GM12878 (cell line): Measurements from ENCODE around the gene ETV6. TPM values are rescaled to one million over a fixed set of nuclear protein-coding genes. Genes with fewer than 3 reads are reported as not detected.

Experiments
- ATAC-seq: fragments of 200-7000 bp; cut with Tn5 transposase; 3 replicates; pipeline ENCODE4 v1.9.1; 2020; ENCODE audit warnings: mild to moderate bottlenecking, moderate library complexity
- BruUV-seq: library from RNA; stranded (reverse); fragments of 400-500 nt; replicated peaks from 2 replicates; lab custom pipeline; 2021; lab: Mats Ljungman, UMichigan
- CTCF ChIA-PET: fragments of 300-600 bp; sonication (Branson Sonifier 250); formaldehyde crosslinking; extraction: SDS; loops from one replicate; lab custom pipeline; 2021; ENCODE audit warnings: inconsistent platforms; lab: Yijun Ruan, JAX
- POLR2A ChIA-PET: fragments of 350-600 bp; formaldehyde crosslinking; extraction: SDS; loops from one replicate; lab custom pipeline; 2021; ENCODE audit warnings: inconsistent platforms; lab: Charles Lee
- RAD21 ChIA-PET: fragments of 300-600 bp; sonication (Branson Sonifier 250); formaldehyde crosslinking; loops from one replicate; lab custom pipeline; 2023; ENCODE audit warnings: antibody characterized with exemption; ENCODE audit not compliant: unreplicated experiment; lab: Charles Lee
- SMC1A ChIA-PET: fragments of 300-600 bp; sonication (Branson Sonifier 250); formaldehyde crosslinking; loops from one replicate; lab custom pipeline; 2023; ENCODE audit not compliant: unreplicated experiment, uncharacterized antibody; lab: Charles Lee
- DNase-seq: peaks from one replicate; pipeline ENCODE4 v3.0.0-alpha.2; 2011; ENCODE audit warnings: low read depth, low spot score
- FAIRE-seq: peaks from 3 replicates; lab custom pipeline; 2011; peaks lifted over from hg19 to GRCh38; lab: Jason Lieb, UNC
- H2AFZ ChIP-seq: 2 replicates; pipeline ENCODE4 v1.6.0; 2011; ENCODE audit warnings: low read depth, low read length, control low read depth; ENCODE audit not compliant: control insufficient read depth
- H3K27ac ChIP-seq: 2 replicates; pipeline ENCODE4 v1.5.1; 2011; ENCODE audit warnings: control low read depth; ENCODE audit not compliant: control insufficient read depth, insufficient read depth
- H3K27me3 ChIP-seq, 2 experiments: replicated peaks in 1 of 2; 2 replicates each; pipeline versions ENCODE4 v1.6.0 to v1.6.1; 2011; ENCODE audit warnings: low read length in 1 of 2; ENCODE audit not compliant: control insufficient read depth in 2 of 2, insufficient read depth in 2 of 2
- H3K36me3 ChIP-seq, 2 experiments: 2 replicates each; pipeline ENCODE4 v1.5.1; 2011; ENCODE audit warnings: low read length in 1 of 2; ENCODE audit not compliant: control insufficient read depth in 2 of 2, insufficient read depth in 2 of 2
- H3K4me1 ChIP-seq: 2 replicates; pipeline ENCODE4 v1.6.1; 2011; ENCODE audit warnings: mild to moderate bottlenecking, low read length, moderate library complexity, mixed read lengths; ENCODE audit not compliant: control insufficient read depth, insufficient read depth
- H3K4me2 ChIP-seq: 2 replicates; pipeline ENCODE4 v1.6.0; 2011; ENCODE audit warnings: control low read depth; ENCODE audit not compliant: control insufficient read depth, insufficient read depth
- H3K4me3 ChIP-seq: fragments of 200-600 bp; sonication (generic); 2 replicates; pipeline ENCODE4 v1.5.1; 2016
- H3K79me2 ChIP-seq: 2 replicates; pipeline ENCODE4 v1.6.0; 2011; ENCODE audit warnings: low read length; ENCODE audit not compliant: control insufficient read depth, insufficient read depth
- H3K9ac ChIP-seq: 2 replicates; pipeline ENCODE4 v1.8.0; 2011; ENCODE audit warnings: low read length, control low read depth, mixed read lengths; ENCODE audit not compliant: control insufficient read depth, insufficient read depth
- H3K9me3 ChIP-seq: replicated peaks from 3 replicates; pipeline ENCODE4 v1.5.1; 2011; ENCODE audit warnings: mild to moderate bottlenecking, low read length; ENCODE audit not compliant: control insufficient read depth, insufficient read depth
- H4K20me1 ChIP-seq: 2 replicates; pipeline ENCODE4 v1.6.0; 2011; ENCODE audit not compliant: control insufficient read depth, insufficient read depth
- GATAD2B ChIP-seq: fragments of 450-650 bp; conservative IDR thresholded peaks from 2 replicates; pipeline ENCODE4 v1.6.1; 2017; ENCODE audit warnings: low read depth, mild to moderate bottlenecking, moderate library complexity
- NFXL1 ChIP-seq: fragments of 450-650 bp; IDR thresholded peaks from 2 replicates; pipeline ENCODE4 v1.6.1; 2017; ENCODE audit warnings: antibody characterized with exemption, mild to moderate bottlenecking, borderline replicate concordance
- WGBS: methylation state at CpG from one replicate; pipeline ENCODE4 v1.1.6; 2016; ENCODE audit warnings: low lambda C conversion rate; ENCODE audit not compliant: insufficient replicate concordance, insufficient coverage; ENCODE audit errors: missing lambda C conversion rate; 5-methylcytosine and 5-hydroxymethylcytosine counted together
- in situ Hi-C: fragments of 300-500 bp; cut with MboI; formaldehyde crosslinking; loops from 9 replicates; pipeline ENCODE4 v1.14.3; 2018; ENCODE audit warnings: mixed read lengths
- intact Hi-C: fragments of 100-400 bp; cut with micrococcal nuclease; formaldehyde crosslinking; loops from one replicate; pipeline ENCODE4 v1.14.2; 2022; ENCODE audit not compliant: unreplicated experiment
- polyA plus RNA-seq, 11 experiments: library from polyadenylated mRNA; depleted of rRNA in 4 of 11; unstranded in 6 of 11; stranded (reverse) in 5 of 11; fragments of >200 nt; fragmentation: Nextera tagmentation in 4 of 11; fragmentation: Illumina TruSeq in 1 of 11; extraction: Ambion mirVana in 4 of 11; extraction: Trizol in 1 of 11; gene quantifications; 1 replicate in 1 of 11; 2 replicates in 10 of 11; pipeline versions ENCODE4 v1.2.1 to v1.2.3, GENCODE V29; 2011 to 2016; ENCODE audit warnings: inconsistent platforms in 2 of 11, missing spikeins in 2 of 11, low read depth in 1 of 11
- total RNA-seq, 4 experiments: library from RNA; depleted of rRNA in 3 of 4; stranded (reverse); fragments of >200 nt in 3 of 4; fragmentation: Illumina TruSeq in 1 of 4; extraction: Trizol in 1 of 4; gene quantifications; 2 replicates each; pipeline versions ENCODE4 v1.2.1 to v1.2.3, GENCODE V29; 2013 to 2021
- TF ChIP-seq, protein P1 (sequence below): fragments of 450-650 bp; IDR thresholded peaks from 2 replicates; pipeline ENCODE4 v1.6.1; 2017; ENCODE audit warnings: mild to moderate bottlenecking

The ETV6 gene
- total and polyA plus RNA-seq, 10 of the 15 experiments (the other 5 are each of a cell fraction or from before 2014, with no cell fraction given) = 6.6 to 74.8 (median 24.6) TPM

DNA sequence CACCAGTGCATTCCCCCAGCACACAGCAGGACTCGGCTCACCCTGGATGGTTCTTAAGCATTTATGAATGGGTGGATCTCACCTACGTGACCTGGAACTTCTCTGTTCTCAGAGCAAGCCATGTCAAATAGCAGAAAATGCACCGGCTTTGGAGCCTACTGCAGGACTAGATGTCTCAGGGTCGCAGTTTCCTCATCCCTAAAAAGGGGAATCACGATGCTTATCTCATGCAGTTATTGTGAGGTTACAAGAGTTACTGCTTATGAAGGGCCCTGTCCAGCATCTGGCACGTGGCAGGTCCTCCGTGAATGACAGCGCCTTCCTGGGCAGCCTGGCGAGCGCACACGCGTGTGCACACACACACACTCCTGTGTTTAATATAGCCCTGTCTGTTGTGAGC lies 128.5 kb downstream of the ETV6 start:
- WGBS = 89% methylated on average over 12 of the region's 12 CpGs
- ChIA-PET CTCF (interaction anchor here (0.6 to 3.6 kb wide), 5 partner anchors 10 to 255 kb away, joined by 3 to 22 read pairs (median 4); no protein-coding TSS in a partner anchor), POLR2A (interaction anchor here (0.6 to 4.7 kb wide), 4 partner anchors 12 to 54 kb away, joined by 3 to 91 read pairs (median 8); no protein-coding TSS in a partner anchor), RAD21 (interaction anchor here (0.6 to 8.2 kb wide), 8 partner anchors 15 to 255 kb away, joined by 3 to 212 read pairs (median 30); no protein-coding TSS in a partner anchor), SMC1A (interaction anchor here (1.8 to 39.9 kb wide), 8 partner anchors 23 to 232 kb away, joined by 4 to 1116 read pairs (median 31); no protein-coding TSS in a partner anchor)
- Histone ChIP-seq H3K9ac (no peak overlapping the region), H3K79me2 (peaks cover 81% of the 10 kb centered on the region), H3K4me1 (peaks cover 72% of the 10 kb centered on the region), H3K4me2 (no peak overlapping the region), H3K36me3 (peaks cover 6 to 15% of the 10 kb centered on the region in 2 experiments), H3K27me3 (no peaks in the 10 kb centered on the region), H3K4me3 (no peak overlapping the region), H3K9me3 (no peaks in the 10 kb centered on the region), H4K20me1 (no peaks in the 10 kb centered on the region), H3K27ac (peak overlapping the region; percentile 95), H2AFZ (no peak overlapping the region)
- intact Hi-C loops = no loop called here
- DNase-seq (no peak), FAIRE-seq (no peak), ATAC-seq (no peak)
- BruUV-seq = no TSS peak
- no peak for TF ChIP-seq NFXL1
- TF ChIP-seq GATAD2B = 0 out of 2 replicates have a peak, but pooled peaks have one; percentile 19
- TF ChIP-seq, protein P1, sequence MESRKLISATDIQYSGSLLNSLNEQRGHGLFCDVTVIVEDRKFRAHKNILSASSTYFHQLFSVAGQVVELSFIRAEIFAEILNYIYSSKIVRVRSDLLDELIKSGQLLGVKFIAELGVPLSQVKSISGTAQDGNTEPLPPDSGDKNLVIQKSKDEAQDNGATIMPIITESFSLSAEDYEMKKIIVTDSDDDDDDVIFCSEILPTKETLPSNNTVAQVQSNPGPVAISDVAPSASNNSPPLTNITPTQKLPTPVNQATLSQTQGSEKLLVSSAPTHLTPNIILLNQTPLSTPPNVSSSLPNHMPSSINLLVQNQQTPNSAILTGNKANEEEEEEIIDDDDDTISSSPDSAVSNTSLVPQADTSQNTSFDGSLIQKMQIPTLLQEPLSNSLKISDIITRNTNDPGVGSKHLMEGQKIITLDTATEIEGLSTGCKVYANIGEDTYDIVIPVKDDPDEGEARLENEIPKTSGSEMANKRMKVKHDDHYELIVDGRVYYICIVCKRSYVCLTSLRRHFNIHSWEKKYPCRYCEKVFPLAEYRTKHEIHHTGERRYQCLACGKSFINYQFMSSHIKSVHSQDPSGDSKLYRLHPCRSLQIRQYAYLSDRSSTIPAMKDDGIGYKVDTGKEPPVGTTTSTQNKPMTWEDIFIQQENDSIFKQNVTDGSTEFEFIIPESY = peak; percentile 60; the same call in 1 of the 2 replicates
- in situ Hi-C loops = no loop called here
